Naive B cell (primary cell): ENCODE results near the gene KRT39. TPM values are rescaled to one million over a fixed set of nuclear protein-coding genes. Genes with fewer than 3 reads are reported as not detected.
"Not testable (repeated sequence)": the region's sequence is repeated elsewhere in the genome, so short reads cannot be mapped to it uniquely, and the experiment has no call there.

Experiments
- ATAC-seq, 2 donors: fragments of 150-1000 bp; cut with Tn5 transposase; 2 replicates each; pipeline ENCODE4 v1.10.0; 2021; ENCODE audit warnings: low read depth in 2 of 2, mild to moderate bottlenecking in 2 of 2, moderate library complexity in 2 of 2
- DNase-seq: peaks from one replicate; pipeline ENCODE4 v3.0.0; 2022
- H3K27ac Mint-ChIP-seq, 6 donors: one replicate each; pipeline ENCODE4 v1.8.0; 2020 to 2022; ENCODE audit warnings: mild to moderate bottlenecking in 6 of 6, mixed read lengths in 6 of 6, moderate library complexity in 5 of 6, inconsistent platforms in 2 of 6
- H3K27me3 Mint-ChIP-seq, 3 donors: one replicate each; pipeline ENCODE4 v1.8.0; 2021 to 2022; ENCODE audit warnings: mixed read lengths in 3 of 3, mild to moderate bottlenecking in 1 of 3
- H3K36me3 Mint-ChIP-seq, 2 donors: one replicate each; pipeline ENCODE4 v1.8.0; 2020 to 2022; ENCODE audit warnings: mixed read lengths in 2 of 2, inconsistent platforms in 1 of 2, mild to moderate bottlenecking in 1 of 2
- H3K4me1 Mint-ChIP-seq, 3 donors: one replicate each; pipeline ENCODE4 v1.8.0; 2020 to 2022; ENCODE audit warnings: mixed read lengths in 3 of 3, inconsistent platforms in 1 of 3, mild to moderate bottlenecking in 1 of 3, moderate library complexity in 1 of 3
- H3K4me3 Mint-ChIP-seq, 8 donors: one replicate each; pipeline ENCODE4 v1.8.0; 2020 to 2022; ENCODE audit warnings: mild to moderate bottlenecking in 8 of 8, mixed read lengths in 8 of 8, moderate library complexity in 8 of 8, inconsistent platforms in 2 of 8
- H3K9me3 Mint-ChIP-seq, 7 donors: one replicate each; pipeline ENCODE4 v1.8.0; 2020 to 2022; ENCODE audit warnings: mixed read lengths in 7 of 7, mild to moderate bottlenecking in 5 of 7, inconsistent platforms in 2 of 7, moderate library complexity in 1 of 7
- polyA plus RNA-seq, 6 donors: library from polyadenylated mRNA; unstranded; fragments of 300-500 nt; fragmentation: Illumina TruSeq; gene quantifications; one replicate each; pipeline ENCODE4 v1.2.3, GENCODE V29; 2021; ENCODE audit warnings: low read depth in 6 of 6

KRT39 gene
- not detected for polyA plus RNA-seq

- ATAC-seq (no peak), DNase-seq (no peak)
- Mint-ChIP-seq H3K9me3 (peaks cover 0 to 7% (median 2%) of the 10 kb centered on the region in 7 donors), H3K27ac (no peak within 1 kb of the TSS), H3K27me3 (peaks cover 0 to 30% (median 10%) of the 10 kb centered on the region in 3 donors), H3K36me3 (no peaks in the 10 kb centered on the region), H3K4me3 (no peak within 1 kb of the TSS), H3K4me1 (peaks cover 0 to 6% (median 1%) of the 10 kb centered on the region in 3 donors)
Observed at GRCh38 chr17:40966848-40967247, at the start of gene KRT39. Gene KRT39, minus strand, starts transcription at chr17:40966948. Its CDS starts 92 bp downstream, at chr17:40966856.

DNA sequence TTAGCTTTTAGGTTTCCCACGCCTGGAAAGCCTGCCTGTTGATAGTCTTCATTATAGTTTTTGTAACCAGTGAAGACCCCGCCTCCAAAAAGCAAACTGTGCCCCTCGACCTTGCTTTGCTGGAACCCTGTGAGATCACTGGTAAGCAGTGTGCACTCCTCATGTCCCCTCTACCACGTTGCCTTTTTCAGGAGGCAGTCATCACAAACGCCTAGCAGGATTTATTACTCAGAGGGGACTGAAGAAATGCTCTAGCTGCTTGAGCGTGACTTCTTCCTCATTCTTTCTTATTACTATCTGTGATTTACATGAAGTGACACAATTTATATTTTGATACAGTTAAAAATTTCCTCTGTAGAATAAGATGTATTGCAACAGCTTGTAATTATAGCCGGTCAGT, 48.7 kb upstream of the KRT39 start:
- Mint-ChIP-seq H3K4me3 (no peak overlapping the region), H3K27ac (peak overlapping the region in 2 of 6 donors; percentile 1 to 21), H3K4me1 (peaks cover 7 to 13% (median 7%) of the 10 kb centered on the region in 3 donors), H3K27me3 (peaks cover 0 to 13% (median 0%) of the 10 kb centered on the region in 3 donors), H3K36me3 (no peaks in the 10 kb centered on the region), H3K9me3 (peaks cover 0 to 1% (median 0%) of the 10 kb centered on the region in 7 donors)
- ATAC-seq (peak in 1 of 2 donors; percentile 23), DNase-seq (no peak)

DNA sequence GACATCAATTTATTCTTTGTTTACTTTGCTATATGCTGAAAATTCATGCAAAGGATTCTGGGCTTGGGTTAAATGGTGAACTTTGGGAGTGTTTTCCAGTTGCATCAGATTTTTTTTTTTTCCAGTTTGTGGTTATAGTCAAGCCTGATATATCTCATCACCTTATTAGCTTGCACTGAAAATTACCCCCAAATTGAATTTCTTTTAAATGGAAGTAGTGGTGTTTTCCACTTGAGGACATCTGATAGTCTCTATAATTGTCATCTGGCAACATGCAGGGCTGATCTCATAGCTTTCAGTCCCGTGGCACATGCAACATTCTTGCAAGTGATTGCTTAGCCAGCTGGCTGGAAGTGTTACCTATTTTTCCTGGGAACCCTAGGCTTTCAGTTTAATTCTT, 46.9 kb upstream of the KRT39 start:
- no peak for DNase-seq
- peaks cover 7 to 13% (median 7%) of the 10 kb centered on the region in 3 donors for H3K4me1 Mint-ChIP-seq
- H3K27me3 Mint-ChIP-seq, result peaks cover 0 to 18% (median 0%) of the 10 kb centered on the region in 3 donors
- peaks cover 0 to 1% (median 0%) of the 10 kb centered on the region in 7 donors for H3K9me3 Mint-ChIP-seq
- no peak for ATAC-seq
- H3K36me3 Mint-ChIP-seq, result no peaks in the 10 kb centered on the region
- peak overlapping the region in 1 of 6 donors; percentile 24 for H3K27ac Mint-ChIP-seq
- H3K4me3 Mint-ChIP-seq, result no peak overlapping the region

DNA sequence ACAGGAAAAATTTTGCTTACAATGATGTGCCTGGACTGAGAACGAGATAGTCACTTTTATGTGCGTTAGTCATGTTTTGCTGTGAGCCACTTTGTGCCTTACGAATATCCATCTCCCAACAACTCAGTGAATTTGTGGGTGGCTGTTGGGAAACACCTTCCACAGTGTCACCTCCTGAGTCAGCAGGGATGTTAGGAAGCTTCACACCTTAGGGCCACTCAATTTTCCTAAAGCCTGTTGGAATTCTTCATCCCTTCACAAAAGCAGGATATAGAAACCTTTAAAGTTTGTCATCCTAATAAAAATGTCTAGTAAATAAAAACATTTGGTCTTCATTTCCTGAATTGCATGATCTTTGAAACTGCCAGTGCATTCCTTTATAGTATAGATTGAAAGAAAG, 46.4 kb upstream of the KRT39 start:
- peaks cover 0 to 19% (median 0%) of the 10 kb centered on the region in 3 donors for H3K27me3 Mint-ChIP-seq
- H3K36me3 Mint-ChIP-seq, result no peaks in the 10 kb centered on the region
- H3K4me1 Mint-ChIP-seq, result peaks cover 7 to 13% (median 7%) of the 10 kb centered on the region in 3 donors
- ATAC-seq (no peak), DNase-seq (no peak)
- H3K4me3 Mint-ChIP-seq, result no peak overlapping the region
- H3K27ac Mint-ChIP-seq, result no peak overlapping the region
- peaks cover 0 to 1% (median 0%) of the 10 kb centered on the region in 7 donors for H3K9me3 Mint-ChIP-seq

GRCh38 chr17:41012326-41013120, 45.8 kb upstream of the KRT39 start:
- DNase-seq (no peak), ATAC-seq (no peak)
- Mint-ChIP-seq H3K4me1 (peaks cover 7 to 13% (median 7%) of the 10 kb centered on the region in 3 donors), H3K27me3 (peaks cover 0 to 19% (median 0%) of the 10 kb centered on the region in 3 donors), H3K36me3 (no peaks in the 10 kb centered on the region), H3K27ac (peak overlapping the region in 2 of 6 donors; percentile 1 to 58), H3K4me3 (no peak overlapping the region), H3K9me3 (peaks cover 0 to 1% (median 0%) of the 10 kb centered on the region in 7 donors)

- Mint-ChIP-seq H3K9me3 (no peaks in the 10 kb centered on the region), H3K27me3 (peaks cover 0 to 15% (median 0%) of the 10 kb centered on the region in 3 donors), H3K4me3 (no peak overlapping the region), H3K36me3 (no peaks in the 10 kb centered on the region), H3K27ac (peak overlapping the region in 1 of 6 donors; percentile 12), H3K4me1 (peaks cover 2 to 6% (median 3%) of the 10 kb centered on the region in 3 donors)
- no peak for DNase-seq
- no peak for ATAC-seq
Observed at GRCh38 chr17:41010441-41010840, 43.7 kb upstream of the KRT39 start.

- Mint-ChIP-seq H3K27me3 (peaks cover 0 to 12% (median 0%) of the 10 kb centered on the region in 3 donors), H3K36me3 (no peaks in the 10 kb centered on the region), H3K9me3 (no peaks in the 10 kb centered on the region), H3K4me1 (peaks cover 0 to 1% (median 0%) of the 10 kb centered on the region in 3 donors), H3K4me3 (no peak overlapping the region), H3K27ac (no peak overlapping the region)
- ATAC-seq, result no peak
- no peak for DNase-seq
Observed at GRCh38 chr17:41009936-41010335, 43.2 kb upstream of the KRT39 start.

DNA sequence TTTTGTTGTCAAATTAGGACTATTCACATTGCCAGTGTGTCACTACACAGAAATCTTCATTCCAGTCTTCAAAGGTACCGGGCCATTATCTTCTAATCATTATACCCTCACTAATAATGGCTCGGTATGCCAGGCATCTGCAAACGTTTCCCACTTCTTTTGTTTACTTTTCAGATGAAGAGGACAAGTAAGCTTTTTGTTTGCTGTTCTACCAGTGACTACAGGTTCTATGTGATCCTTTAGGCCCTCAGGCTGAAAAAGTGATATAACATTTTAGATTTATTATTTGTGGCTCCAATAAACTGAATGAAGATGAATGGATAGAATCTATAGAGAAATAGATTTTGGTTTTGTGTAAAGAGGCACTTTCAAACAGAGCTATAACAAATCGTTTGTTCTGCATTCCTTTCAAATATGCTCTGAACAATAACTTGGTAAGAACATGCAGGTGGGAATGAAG, 42.6 kb upstream of the KRT39 start:
- no peak for DNase-seq
- H3K4me3 Mint-ChIP-seq, result no peak overlapping the region
- H3K9me3 Mint-ChIP-seq, result no peaks in the 10 kb centered on the region
- H3K36me3 Mint-ChIP-seq, result no peaks in the 10 kb centered on the region
- no peak for ATAC-seq
- no peaks in the 10 kb centered on the region for H3K4me1 Mint-ChIP-seq
- no peak overlapping the region for H3K27ac Mint-ChIP-seq
- peaks cover 0 to 16% (median 3%) of the 10 kb centered on the region in 3 donors for H3K27me3 Mint-ChIP-seq

DNA sequence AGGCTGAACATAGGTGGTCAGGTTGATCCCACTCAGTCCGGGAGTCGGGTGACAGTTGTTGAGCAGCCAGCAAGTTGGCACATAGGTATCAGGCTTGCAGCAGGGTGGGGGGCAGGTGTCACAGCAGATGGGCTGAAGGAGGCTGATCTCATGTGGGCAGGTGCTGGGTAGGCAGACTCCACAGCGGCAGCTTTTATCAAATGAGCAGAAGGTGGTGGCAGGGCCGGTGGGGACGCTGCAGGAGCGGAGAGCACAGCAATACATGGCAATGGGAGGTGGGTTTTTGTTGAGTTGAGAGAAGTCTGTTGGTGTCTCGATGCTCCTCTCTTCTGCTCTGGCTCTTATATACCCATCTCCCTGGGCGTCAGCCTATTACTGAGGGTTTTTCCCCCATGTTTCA, 42.1 kb upstream of the KRT39 start, which contains the start of gene KRTAP3-1:
KRTAP3-1 (minus strand) TSS at position 318 of the 400 bp plus-strand sequence; CDS start at position 264, 54 bp downstream.
- ATAC-seq, result no peak
- no peaks in the 10 kb centered on the region for H3K36me3 Mint-ChIP-seq
- H3K4me3 Mint-ChIP-seq, result no peak within 1 kb of the TSS
- no peaks in the 10 kb centered on the region for H3K4me1 Mint-ChIP-seq
- no peak within 1 kb of the TSS for H3K27ac Mint-ChIP-seq
- no peaks in the 10 kb centered on the region for H3K9me3 Mint-ChIP-seq
- DNase-seq, result no peak
- H3K27me3 Mint-ChIP-seq, result peaks cover 0 to 22% (median 8%) of the 10 kb centered on the region in 3 donors

- Mint-ChIP-seq H3K9me3 (peaks cover 0 to 2% (median 0%) of the 10 kb centered on the region in 7 donors), H3K4me1 (no peaks in the 10 kb centered on the region), H3K36me3 (no peaks in the 10 kb centered on the region), H3K27ac (no peak overlapping the region), H3K27me3 (peaks cover 21 to 34% (median 27%) of the 10 kb centered on the region in 3 donors), H3K4me3 (no peak overlapping the region)
- DNase-seq (no peak), ATAC-seq (no peak)
Observed at GRCh38 chr17:41004397-41004796, 37.6 kb upstream of the KRT39 start.

DNA sequence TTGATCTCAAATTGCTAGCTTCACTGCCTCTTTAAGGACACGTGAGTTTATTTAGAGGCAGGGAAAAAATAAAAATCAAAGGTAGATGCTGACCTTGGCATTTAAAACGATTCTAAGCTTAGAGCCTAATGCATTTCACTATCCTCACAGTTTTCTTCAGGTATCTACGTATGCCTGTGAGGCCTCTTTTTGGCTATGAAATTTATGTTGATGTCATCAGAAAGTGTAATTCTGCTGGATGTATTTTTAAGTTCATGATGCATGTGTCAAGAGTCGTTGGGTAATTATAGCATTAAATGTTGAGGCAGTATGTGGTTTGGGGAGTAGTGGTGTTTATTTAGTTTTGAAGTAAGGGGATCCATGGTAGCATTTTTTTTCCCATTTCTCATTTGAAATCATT, 37.2 kb upstream of the KRT39 start:
- H3K27ac Mint-ChIP-seq, result peak overlapping the region in 1 of 6 donors; percentile 14
- no peaks in the 10 kb centered on the region for H3K4me1 Mint-ChIP-seq
- H3K9me3 Mint-ChIP-seq, result peaks cover 0 to 3% (median 0%) of the 10 kb centered on the region in 7 donors
- ATAC-seq (no peak), DNase-seq (no peak)
- peaks cover 21 to 38% (median 31%) of the 10 kb centered on the region in 3 donors for H3K27me3 Mint-ChIP-seq
- H3K4me3 Mint-ChIP-seq, result no peak overlapping the region
- no peaks in the 10 kb centered on the region for H3K36me3 Mint-ChIP-seq

DNA sequence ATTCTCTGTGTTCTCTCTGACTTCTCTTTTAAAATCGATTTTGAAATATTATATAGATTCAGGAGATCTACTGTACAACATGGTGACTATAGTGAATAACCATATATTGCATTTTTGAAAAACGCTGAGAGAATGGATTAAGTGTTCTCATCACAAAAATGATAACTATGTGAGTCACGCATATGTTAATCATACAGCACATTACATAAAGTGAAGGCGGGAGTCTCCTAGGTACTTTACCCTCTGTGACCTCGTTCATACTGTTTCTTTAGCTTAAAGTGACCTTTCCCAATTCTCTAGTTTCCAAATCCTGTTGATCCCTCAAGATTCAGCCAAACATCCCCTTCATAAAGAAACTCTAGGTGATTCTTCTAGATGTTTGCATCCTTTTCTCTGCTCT, 36.1 kb upstream of the KRT39 start:
- ATAC-seq (no peak), DNase-seq (no peak)
- peaks cover 0 to 3% (median 0%) of the 10 kb centered on the region in 7 donors for H3K9me3 Mint-ChIP-seq
- no peak overlapping the region for H3K27ac Mint-ChIP-seq
- H3K4me1 Mint-ChIP-seq, result no peaks in the 10 kb centered on the region
- peaks cover 21 to 48% (median 31%) of the 10 kb centered on the region in 3 donors for H3K27me3 Mint-ChIP-seq
- H3K36me3 Mint-ChIP-seq, result no peaks in the 10 kb centered on the region
- no peak overlapping the region for H3K4me3 Mint-ChIP-seq

GRCh38 chr17:41001795-41002194, 35.0 kb upstream of the KRT39 start:
- peaks cover 0 to 3% (median 0%) of the 10 kb centered on the region in 7 donors for H3K9me3 Mint-ChIP-seq
- H3K27me3 Mint-ChIP-seq, result peaks cover 30 to 59% (median 40%) of the 10 kb centered on the region in 3 donors
- H3K4me1 Mint-ChIP-seq, result no peaks in the 10 kb centered on the region
- no peaks in the 10 kb centered on the region for H3K36me3 Mint-ChIP-seq
- DNase-seq (no peak), ATAC-seq (no peak)
- no peak overlapping the region for H3K4me3 Mint-ChIP-seq
- no peak overlapping the region for H3K27ac Mint-ChIP-seq

GRCh38 chr17:40999563-40999962, 32.8 kb upstream of the KRT39 start, which contains the start of gene KRTAP3-2:
Gene KRTAP3-2, minus strand, starts transcription at chr17:40999906. Its CDS starts 53 bp downstream, at chr17:40999853.
- ATAC-seq, H3K4me1 Mint-ChIP-seq, DNase-seq, H3K4me3 Mint-ChIP-seq, H3K27ac Mint-ChIP-seq, H3K36me3 Mint-ChIP-seq, H3K9me3 Mint-ChIP-seq: not testable (repeated sequence)
- H3K27me3 Mint-ChIP-seq, result peaks cover 38 to 70% (median 49%) of the 10 kb centered on the region in 3 donors
